GM18498 (cell line): Measurements from ENCODE around the gene GPR39.

ENCODE experiments used
- ATAC-seq: cut with Tn5 transposase; IDR thresholded peaks from one replicate; pipeline ENCODE4 v1.9.1; 2021; ENCODE audit warnings: mild to moderate bottlenecking, moderate library complexity; ENCODE audit not compliant: unreplicated experiment

GPR39 gene

DNA sequence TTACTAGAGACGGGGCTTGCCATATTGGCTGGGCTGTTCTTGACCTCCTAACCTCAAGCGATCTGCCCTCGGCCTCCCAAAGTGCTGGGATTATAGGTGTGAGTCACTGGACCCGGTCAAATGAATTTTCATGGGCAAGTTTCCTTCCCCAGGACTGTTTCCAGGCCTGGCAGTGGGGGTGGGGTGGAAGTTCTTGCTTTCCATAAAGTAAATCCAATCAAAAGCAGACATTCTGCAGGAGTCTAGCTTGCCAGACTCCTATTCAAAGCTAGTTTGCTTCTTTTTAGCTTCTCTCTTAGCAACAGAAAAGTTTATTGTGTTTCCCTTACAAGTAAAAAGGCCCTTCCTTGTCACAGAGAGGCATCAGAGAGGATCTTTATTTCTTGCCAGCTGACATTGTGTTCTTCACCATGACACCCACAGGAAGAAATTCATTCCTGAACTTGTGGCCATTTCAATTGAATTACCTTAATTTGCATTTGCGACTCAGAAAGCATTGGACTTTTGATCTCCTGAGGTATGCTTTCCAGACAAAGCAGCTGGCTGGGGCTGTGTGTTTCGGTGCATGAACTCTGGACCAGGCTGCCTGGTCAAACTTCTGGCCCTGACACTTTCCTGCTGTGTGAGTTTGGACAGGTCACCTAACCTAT lies 215.5 kb downstream of the GPR39 start:
- ATAC-seq = no peak

DNA sequence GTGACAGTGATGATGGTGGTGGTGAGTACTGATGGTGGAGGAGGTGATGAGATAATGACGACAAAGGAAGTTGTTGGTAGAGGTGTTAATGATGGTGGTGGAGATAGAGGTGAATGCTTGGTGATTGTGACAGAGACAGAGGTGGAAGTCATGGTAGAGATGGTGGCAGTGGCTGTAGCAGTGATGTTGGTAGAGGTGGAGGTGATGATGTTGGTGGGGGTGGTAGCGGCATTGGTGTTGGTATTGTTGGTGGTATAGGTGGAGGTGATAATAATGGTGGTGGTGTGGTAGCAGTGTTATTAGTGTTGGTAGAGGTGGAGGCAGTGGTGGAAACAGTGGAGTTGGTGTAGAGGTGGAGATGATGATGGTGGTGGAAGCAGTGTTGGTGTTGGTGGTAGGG lies 217.0 kb downstream of the GPR39 start:
- no peak for ATAC-seq

DNA sequence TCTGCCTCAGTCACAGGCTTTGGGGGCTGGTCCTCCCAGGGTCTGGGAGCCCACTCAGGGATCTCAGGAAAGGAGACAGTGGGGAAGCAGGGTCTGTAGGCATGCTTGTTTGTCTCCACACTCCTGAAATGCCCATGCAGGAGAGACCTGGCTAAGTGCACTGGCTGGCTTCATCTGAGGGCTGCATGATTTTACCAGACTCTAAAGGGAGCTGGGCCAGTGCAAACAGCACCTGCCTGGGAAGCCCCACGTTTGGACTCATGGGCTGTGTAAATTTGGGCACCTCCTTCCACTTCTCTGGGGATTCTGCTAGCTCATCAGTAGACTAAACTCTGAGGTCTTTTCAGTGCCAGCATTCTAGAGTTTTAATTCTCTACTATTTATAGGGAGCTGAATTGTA lies 219.7 kb downstream of the GPR39 start:
- no peak for ATAC-seq

DNA sequence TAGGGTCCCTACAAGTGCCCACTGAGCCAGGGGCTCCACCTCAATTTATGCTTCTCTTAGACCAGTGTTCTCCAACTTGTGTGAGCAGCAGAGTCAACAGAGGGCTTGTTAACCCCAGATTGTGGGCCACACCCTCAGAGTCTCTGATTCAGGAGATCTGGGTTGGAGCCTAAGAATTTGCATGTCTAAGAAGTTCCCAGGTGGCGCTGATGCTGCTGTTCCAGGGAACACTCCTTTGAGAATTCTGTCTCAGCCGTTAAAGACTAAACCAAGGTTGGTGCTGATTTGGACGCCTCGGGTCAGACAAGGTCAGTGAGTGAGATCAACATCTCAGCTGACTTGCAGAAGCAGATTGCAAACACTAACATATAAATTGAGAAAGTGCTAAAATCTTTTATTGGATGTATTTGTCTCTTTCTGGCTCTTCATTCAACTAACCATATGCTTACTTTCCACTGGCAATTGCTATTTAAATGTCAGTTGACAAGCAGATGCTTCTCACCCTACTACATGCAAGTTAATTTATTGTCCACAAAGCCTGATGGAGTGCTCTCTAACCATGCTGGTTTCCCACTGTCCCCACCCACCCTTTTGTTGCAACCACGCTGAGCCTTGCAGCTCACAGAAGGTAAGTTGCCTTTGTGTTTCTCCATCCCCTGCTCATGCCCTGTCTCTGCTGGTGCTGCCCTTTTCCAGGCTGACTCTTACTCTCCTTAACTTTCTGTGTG lies 221.9 kb downstream of the GPR39 start:
- no peak for ATAC-seq

DNA sequence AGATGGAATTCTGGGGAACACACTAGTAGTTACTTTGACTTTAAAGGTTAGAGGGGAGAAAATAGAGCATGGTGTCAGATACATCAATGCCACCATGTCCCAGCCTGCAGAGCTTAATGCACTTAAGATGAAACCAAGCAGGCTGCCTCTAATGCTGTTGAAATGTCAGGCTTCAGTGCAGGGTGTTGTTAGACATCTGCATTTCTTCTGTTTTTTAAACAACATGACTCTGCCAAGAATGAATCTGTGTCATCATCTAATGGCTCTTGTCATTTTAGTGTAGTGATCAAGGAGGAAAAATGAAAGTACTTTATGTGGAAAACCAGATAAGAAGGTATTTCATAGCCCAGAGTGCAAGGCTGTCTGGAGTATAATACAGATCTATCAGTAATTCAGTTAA lies 223.5 kb downstream of the GPR39 start:
- no peak for ATAC-seq

DNA sequence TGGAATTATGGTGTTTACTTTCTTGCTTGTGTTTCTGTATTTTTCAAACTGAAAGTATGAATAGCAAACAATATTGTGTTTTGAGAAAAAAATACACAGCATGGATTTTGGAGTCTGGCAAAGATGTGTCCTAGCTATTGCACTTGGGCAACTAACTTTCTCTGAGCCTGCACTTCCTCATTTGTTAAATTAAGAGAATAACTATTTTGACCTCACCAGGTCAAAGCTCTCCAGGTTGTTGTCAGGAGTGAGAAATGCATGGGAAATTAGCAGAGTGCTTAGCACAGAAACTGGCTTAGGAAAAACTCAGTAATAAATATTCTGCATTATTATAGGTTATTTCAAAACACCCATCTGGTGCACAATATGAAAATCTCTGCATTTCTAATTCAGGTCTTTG lies 225.2 kb downstream of the GPR39 start:
- ATAC-seq = no peak

DNA sequence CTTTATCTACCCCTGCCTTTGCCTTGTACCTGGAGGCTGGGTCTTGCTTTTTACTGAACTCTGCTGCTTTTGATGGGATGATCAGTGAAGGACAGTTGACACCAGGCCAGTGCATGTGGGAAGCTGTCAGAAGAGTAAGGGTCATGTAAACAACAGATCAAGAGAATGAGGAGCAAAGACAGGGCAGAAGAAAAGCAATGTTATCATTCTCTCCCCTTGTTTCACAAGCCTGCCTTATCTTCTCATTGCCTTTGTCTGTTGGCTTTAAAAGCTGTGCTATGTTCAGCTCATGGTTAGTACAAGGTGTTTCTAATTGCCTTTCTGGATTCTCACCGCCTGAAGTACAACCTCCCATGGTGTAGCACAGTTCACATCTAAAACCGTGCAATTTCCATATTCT lies 225.8 kb downstream of the GPR39 start:
- ATAC-seq = no peak

DNA sequence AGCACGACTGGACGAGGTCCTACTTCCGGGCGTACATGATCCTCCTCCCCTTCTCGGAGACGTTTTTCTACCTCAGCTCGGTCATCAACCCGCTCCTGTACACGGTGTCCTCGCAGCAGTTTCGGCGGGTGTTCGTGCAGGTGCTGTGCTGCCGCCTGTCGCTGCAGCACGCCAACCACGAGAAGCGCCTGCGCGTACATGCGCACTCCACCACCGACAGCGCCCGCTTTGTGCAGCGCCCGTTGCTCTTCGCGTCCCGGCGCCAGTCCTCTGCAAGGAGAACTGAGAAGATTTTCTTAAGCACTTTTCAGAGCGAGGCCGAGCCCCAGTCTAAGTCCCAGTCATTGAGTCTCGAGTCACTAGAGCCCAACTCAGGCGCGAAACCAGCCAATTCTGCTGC lies 228.6 kb downstream of the GPR39 start:
- no peak for ATAC-seq

DNA sequence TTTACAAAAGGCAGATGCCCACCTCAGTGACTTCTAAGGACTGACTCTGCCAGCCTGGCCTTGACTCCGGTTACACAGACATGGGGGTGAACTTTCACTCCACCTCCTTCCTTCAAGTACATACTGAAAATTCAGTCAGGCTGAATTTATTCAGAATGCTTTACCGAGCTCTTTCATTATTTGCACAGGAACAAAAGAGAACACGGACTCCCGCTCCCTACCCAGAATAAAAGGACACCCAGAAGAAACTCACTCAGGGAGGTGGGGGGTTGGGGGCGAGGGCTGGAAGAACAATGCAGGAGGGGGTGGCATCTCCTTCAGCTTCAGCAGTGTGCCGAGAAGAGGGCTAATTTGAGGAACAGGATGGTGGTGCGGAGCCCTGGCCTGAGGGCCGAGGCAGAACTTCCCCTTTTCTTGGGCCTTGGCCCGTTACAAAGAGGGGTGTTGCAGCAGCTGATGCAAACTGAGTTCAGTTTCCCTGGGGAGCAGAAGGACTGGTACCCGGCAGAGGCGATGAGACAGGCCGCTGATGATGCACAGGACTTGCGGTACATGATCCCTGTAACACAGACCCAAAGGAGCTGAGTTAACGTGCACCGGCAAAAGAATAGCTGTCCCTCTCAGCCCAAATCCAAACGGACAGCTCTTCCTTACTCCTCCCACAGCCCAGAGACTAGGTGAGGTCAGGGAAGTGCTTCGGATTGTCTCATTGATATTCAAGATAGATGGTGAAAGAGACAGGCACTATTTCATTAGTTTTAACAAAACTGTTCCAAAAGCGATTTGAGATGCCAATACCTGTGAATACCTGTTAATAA lies 229.3 kb downstream of the GPR39 start:
- no peak for ATAC-seq

DNA sequence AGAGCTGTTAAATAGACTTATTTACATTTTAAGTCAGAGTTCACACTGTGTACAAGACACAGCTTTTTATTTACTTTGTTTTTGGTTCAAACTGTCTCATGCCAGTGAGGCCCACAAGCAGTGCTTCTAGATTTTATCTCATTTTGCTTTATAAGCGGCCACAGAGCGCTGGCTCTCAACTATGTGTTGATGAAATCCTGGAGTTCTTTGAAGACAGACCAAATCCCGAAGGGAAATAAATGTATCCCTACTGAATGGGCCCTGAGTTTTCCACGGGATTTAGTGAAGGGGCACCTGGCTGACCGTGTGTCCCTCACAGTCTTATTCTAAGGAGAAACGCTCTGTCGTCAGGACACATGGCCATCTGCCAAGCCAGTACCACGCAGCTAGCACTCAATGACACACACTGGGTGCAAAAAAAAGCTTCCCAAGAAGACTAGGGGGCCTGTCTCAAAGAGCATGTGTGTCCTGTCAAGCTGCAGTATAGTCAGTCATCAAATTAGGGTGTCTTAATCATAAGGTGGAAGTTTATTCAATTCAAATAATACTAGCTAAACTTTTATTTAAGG lies 230.0 kb downstream of the GPR39 start:
- no peak for ATAC-seq

DNA sequence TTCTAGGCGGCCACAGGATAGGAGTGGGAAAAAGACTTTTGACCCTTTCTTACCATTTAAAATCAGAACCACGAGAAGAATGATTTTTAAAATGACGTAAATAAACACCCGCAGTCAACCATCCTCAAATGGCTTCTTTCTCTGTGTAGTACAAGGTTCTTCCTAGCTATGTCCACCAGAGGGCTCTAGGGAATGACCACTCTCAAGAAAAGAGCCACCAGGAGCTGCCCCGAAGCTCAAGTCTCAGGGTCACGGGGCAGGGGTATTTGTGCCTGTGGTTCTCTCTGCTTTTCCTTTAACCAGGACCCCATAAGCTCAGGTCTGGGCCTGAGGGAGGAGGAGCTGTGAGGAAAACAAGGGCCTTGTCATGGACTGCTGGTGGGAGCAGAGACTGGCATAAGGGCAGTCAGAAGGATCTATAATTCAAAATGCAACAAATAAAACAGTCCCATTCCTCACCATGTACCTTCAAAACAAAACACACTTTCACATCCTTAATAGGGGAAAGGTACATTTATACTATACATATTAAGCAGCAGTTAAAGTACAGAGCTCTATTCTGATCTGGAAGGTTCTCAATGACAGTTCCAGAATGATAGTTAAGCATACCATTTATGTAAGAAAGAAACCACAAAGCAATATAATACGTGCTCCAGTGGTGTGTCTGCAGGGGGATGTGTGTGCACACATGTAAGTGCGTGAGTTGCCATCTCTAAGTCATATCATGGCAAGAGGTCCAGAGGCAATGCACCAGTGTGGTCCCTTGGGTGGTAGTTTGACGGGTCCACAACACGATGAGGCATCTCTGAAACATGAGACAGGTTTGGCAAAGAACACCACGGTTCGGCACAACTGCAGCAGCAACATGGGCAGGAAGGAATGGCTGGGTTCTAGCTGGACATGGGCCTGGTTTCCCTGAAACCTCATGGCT lies 234.8 kb downstream of the GPR39 start:
- no peak for ATAC-seq

DNA sequence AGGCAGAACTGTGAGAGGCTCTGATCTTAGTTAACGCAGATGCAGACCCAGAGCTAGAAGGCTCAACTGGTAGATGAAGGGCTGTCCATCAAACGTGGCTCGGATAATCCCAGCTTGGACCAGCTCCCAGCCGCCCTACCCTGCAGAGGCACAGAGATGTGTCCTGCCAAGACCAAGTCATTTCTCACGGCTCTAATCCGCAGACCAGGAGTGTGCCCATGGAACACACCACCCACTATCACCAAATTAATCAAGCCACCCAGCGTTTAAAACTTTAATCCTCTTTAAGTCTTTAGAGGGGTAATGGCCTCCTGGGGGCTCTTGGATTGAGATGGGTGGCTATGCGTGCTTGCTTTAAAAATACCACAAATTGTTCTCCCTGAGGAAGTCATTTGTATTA lies 235.9 kb downstream of the GPR39 start:
- no peak for ATAC-seq

DNA sequence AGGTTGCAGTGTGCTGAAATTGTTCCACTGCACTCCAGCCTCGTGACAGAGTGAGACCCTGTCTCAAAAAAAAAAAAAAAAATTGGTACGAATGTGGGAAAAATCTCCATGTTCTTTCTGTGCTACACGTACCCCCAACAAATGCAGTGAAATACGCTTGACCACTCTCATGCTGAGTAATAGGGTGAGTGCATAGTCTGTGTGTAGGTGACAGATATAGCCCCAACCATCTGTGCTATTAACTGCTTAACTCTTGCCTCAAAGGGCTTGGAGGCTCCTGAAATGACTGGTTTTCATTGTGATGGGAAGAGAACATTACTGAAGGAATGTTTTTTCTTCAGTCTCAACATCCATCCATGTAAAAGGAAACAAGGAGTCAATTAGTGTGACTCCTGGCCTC lies 237.7 kb downstream of the GPR39 start:
- no peak for ATAC-seq

DNA sequence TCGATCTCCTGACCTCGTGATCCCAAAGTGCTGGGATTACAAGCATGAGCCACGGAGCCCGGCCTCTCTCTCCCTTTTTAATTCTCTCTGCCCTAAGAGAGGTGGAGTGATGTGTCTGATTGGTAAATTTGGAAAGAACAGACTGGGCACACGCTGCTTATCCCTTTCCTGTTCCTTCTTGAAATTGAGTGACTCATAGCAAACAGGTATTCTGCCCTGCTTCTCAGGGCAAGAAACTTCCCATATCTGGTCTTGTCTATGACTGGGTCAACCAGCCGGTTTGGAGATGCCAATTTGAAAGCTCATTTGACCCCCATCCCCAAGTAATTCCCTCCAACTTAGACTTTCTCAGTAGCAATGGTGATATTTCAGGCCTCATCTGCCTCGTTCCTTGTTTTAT lies 238.4 kb downstream of the GPR39 start:
- no peak for ATAC-seq

DNA sequence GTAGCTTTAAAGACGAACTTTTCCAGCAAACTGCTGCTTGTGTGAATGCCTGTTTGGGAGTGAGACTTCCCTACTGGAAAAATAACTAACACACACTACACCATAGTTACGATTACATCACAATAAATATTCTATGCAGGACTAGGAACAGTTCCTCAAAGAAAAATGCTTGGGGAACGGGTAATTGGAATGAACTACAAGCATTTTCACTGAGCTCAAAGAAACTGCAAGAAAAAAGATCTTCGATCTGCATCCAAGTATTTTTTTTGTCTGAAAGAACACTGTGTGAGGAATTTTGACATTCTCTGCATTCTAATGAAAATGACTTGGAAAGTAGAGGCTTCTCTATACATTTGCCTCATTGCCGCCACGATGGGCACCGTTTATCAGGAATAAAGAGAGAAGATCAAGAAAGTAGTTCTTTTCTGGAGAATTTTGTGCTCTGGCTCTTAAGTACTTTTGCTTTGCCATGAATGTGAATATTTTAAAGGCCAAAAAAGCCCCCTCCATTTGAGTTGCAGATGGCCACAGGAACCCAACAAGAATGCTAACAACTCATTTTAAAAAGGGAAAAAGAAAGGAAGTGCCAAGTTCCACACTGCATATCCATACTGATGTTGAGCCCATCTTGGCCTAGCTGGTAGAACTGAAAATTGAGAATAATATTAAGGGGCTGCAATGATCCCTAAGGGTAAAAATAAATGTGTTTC lies 239.8 kb downstream of the GPR39 start:
- ATAC-seq = no peak

DNA sequence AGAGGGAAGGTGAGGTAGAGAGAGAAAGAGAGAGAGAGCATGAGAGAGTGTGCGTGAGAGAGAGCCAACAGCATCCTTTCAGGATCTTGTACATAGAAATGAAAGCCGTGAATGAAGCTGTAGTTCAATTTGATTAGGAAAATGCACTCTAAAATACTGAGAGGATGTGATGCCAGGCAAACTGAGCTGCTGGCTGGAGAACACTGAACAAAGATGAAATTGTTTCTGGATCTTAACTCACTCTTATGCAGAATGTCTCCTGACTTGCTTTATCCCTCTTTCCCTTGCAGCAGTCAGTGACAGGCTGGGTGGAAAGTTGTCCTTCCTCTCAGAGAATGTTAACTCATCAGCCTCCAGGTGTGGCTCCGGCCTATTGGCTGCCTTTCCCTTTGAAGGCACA lies 242.7 kb downstream of the GPR39 start:
- no peak for ATAC-seq

DNA sequence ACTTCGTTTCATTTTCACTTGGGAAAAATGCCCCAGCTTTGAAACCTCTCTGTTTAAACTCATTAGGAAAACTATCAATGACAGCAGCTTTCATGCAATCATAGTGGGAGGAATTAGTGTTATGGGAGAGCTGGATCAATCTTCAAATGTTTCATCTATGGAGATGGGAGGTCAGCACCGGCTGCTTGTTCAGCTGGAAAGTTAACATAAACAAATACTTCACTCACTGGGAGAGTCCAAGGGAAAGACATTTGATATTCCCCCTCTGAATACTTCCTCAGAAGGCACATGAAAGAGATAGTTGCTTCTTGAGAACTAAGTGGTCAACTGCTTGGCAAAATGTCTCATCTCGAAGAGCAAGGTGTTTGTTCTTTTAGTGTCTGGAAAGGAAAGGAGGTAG lies 246.1 kb downstream of the GPR39 start:
- no peak for ATAC-seq

DNA sequence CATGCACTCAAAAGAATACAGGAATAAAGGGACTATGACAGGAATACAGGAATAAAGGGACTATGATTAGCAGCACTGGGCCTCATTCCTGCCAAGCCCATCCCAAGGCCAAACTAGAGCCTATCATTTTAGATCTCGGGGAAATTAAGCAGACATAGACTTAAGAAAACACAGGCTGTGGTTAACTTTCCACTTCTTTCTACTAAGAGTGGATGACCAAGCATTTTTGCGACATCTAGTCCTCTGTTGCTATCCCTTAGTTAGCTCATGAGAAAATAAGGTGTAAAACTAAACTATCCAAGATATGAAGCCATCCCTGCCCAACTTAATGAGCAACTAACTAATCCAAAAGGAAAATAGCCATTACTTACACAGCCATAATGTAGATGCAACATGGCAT lies 247.5 kb downstream of the GPR39 start:
- no peak for ATAC-seq

DNA sequence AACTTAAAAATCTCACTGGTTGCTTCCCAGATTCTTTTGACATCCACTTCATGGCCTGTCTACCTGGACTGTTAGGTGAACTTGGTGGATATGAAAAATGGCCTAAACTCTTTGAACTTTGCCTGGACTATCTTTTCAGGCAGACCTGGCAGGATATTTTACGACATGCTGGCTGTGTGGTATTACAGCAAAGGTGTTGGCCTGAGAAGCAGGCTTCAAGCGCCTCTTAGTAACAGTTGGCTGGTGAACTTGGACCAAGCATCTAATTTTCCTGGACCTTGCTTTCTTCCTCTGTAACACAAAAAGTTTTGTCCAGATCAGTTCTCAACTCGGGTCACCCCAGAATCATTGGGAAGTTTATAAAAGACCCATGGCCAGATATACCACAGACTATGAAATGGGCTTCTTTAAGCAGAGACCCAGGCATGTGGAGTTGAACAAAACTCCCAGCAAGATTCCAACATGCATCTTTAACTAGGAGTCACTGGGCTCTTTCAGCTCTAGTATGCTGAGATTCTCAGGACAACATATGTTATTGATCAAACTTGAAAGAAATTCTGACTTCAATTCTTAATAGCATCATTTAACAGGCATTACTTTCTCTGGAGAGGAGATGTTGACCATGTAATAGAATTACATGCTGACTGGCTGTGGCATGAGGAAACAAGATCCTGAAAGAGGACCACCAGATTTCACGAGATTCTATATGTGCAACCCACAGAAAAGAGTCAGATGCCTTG lies 249.0 kb downstream of the GPR39 start:
- ATAC-seq = no peak
